GM12892 (cell line): ENCODE measurements around the gene PPP1R13B.

Source experiments
- POLR2A ChIP-seq: IDR thresholded peaks from 2 replicates; pipeline ENCODE4 v1.6.1; 2011; ENCODE audit warnings: low read depth, low read length, control low read depth
- POLR2AphosphoS5 ChIP-seq: IDR thresholded peaks from 2 replicates; pipeline ENCODE4 v1.6.1; 2011; ENCODE audit warnings: low read depth, low read length, control low read depth

- TF ChIP-seq POLR2A (no peak), POLR2AphosphoS5 (no peak)
Observed at GRCh38 chr14:103755060-103755459, 92.3 kb downstream of the PPP1R13B start.
